PC-9 (cell line): ENCODE data around the gene FRMD4B. TPM values are rescaled to one million over a fixed set of nuclear protein-coding genes. Genes with fewer than 3 reads are reported as not detected.

ENCODE experiments used
- BruUV-seq: library from RNA; stranded (reverse); fragments of 400-500 nt; replicated peaks from 2 replicates; lab custom pipeline; 2021; lab: Mats Ljungman, UMichigan
- CTCF ChIA-PET: fragments of 300-600 bp; sonication (Branson Sonifier 250); formaldehyde crosslinking; loops from one replicate; lab custom pipeline; 2022; ENCODE audit warnings: antibody characterized with exemption; lab: Charles Lee
- POLR2A ChIA-PET: fragments of 300-600 bp; sonication (Branson Sonifier 250); formaldehyde crosslinking; loops from one replicate; lab custom pipeline; 2022; ENCODE audit warnings: antibody characterized with exemption; ENCODE audit not compliant: unreplicated experiment; lab: Charles Lee
- DNase-seq, 2 experiments: peaks; one replicate each; pipeline versions ENCODE4 v3.0.0 to v3.0.0-alpha.2; 2015 to 2022; ENCODE audit warnings: mixed read lengths in 1 of 2
- H2AFZ ChIP-seq: fragments of 200-600 bp; sonication (generic); 2 replicates; pipeline ENCODE4 v1.8.1; 2017; ENCODE audit warnings: antibody characterized with exemption
- H3F3A ChIP-seq: fragments of 200-600 bp; sonication (generic); 2 replicates; pipeline ENCODE4 v1.8.1; 2017; ENCODE audit warnings: antibody characterized with exemption, mild to moderate bottlenecking, low read depth; ENCODE audit not compliant: insufficient read depth
- H3K27ac ChIP-seq: fragments of 200-600 bp; sonication (generic); 2 replicates; pipeline ENCODE4 v1.6.1; 2016; ENCODE audit warnings: mixed run types
- H3K27me3 ChIP-seq: fragments of 200-600 bp; sonication (generic); 2 replicates; pipeline ENCODE4 v1.6.1; 2016; ENCODE audit warnings: low read depth, mixed run types; ENCODE audit not compliant: insufficient read depth
- H3K36me3 ChIP-seq: fragments of 200-600 bp; sonication (generic); 2 replicates; pipeline ENCODE4 v1.6.1; 2016; ENCODE audit warnings: low read depth, mixed run types
- H3K4me1 ChIP-seq: fragments of 200-600 bp; sonication (generic); replicated peaks from 2 replicates; pipeline ENCODE4 v1.6.1; 2016; ENCODE audit warnings: mixed run types; ENCODE audit not compliant: insufficient read depth
- H3K4me2 ChIP-seq: fragments of 200-600 bp; sonication (generic); 2 replicates; pipeline ENCODE4 v1.6.1; 2017; ENCODE audit warnings: mixed run types
- H3K4me3 ChIP-seq: fragments of 200-600 bp; sonication (generic); 2 replicates; pipeline ENCODE4 v1.6.1; 2016; ENCODE audit warnings: mixed run types
- H3K79me2 ChIP-seq: fragments of 200-600 bp; sonication (generic); 2 replicates; pipeline ENCODE4 v1.6.1; 2017; ENCODE audit warnings: low read depth, mixed run types
- H3K9me2 ChIP-seq: fragments of 200-600 bp; sonication (generic); 2 replicates; pipeline ENCODE4 v1.8.1; 2017; ENCODE audit warnings: mild to moderate bottlenecking; ENCODE audit not compliant: insufficient read depth
- H3K9me3 ChIP-seq: fragments of 200-600 bp; sonication (generic); 2 replicates; pipeline ENCODE4 v1.8.1; 2016; ENCODE audit warnings: low read depth; ENCODE audit not compliant: insufficient read depth
- H4K20me1 ChIP-seq: fragments of 200-600 bp; sonication (generic); 2 replicates; pipeline ENCODE4 v1.8.1; 2017; ENCODE audit not compliant: insufficient read depth
- CTCF ChIP-seq: fragments of 200-600 bp; sonication (generic); conservative IDR thresholded peaks from 2 replicates; pipeline ENCODE4 v1.6.1; 2017; ENCODE audit warnings: mixed run types, antibody characterized with exemption, mild to moderate bottlenecking, moderate library complexity
- EZH2 ChIP-seq: fragments of 200-600 bp; sonication (generic); IDR thresholded peaks from 2 replicates; pipeline ENCODE4 v1.8.0; 2017; ENCODE audit warnings: antibody characterized with exemption, low read depth
- intact Hi-C: fragments of 100-400 bp; cut with micrococcal nuclease; formaldehyde crosslinking; loops from one replicate; pipeline ENCODE4 v1.10.0; 2022; ENCODE audit not compliant: unreplicated experiment
- total RNA-seq: library from RNA; stranded (reverse); gene quantifications from 2 replicates; pipeline ENCODE4 v1.2.3, GENCODE V29; 2021

FRMD4B gene
- total RNA-seq, 1 experiment from 2014 or later = 10.2 TPM

GRCh38 chr3:69162308-69162980 lies 223.4 kb downstream of the FRMD4B start:
- H3K9me3 ChIP-seq = no peaks in the 10 kb centered on the region
- no peak overlapping the region for H3K27ac ChIP-seq
- POLR2A ChIA-PET = interaction anchor here (0.5 to 0.7 kb wide), 2 partner anchors 58 to 80 kb away, joined by 3 to 4 read pairs; no protein-coding TSS in a partner anchor
- CTCF ChIA-PET = interaction anchor here (1.2 to 3.2 kb wide), 4 partner anchors 20 to 207 kb away, joined by 3 to 24 read pairs (median 4); no protein-coding TSS in a partner anchor
- H3F3A ChIP-seq = no peaks in the 10 kb centered on the region
- no peak for DNase-seq
- no peak overlapping the region; the same call in 1 of the 2 replicates for H2AFZ ChIP-seq
- no peaks in the 10 kb centered on the region for H4K20me1 ChIP-seq
- peaks cover 15% of the 10 kb centered on the region; the same call in 1 of the 2 replicates for H3K4me1 ChIP-seq
- no TSS peak for BruUV-seq
- TF ChIP-seq EZH2 (no peak), CTCF (no peak)
- no peak overlapping the region for H3K4me2 ChIP-seq
- H3K4me3 ChIP-seq = no peak overlapping the region
- no peaks in the 10 kb centered on the region for H3K27me3 ChIP-seq
- no peaks in the 10 kb centered on the region for H3K9me2 ChIP-seq
- intact Hi-C loops = loop anchor here (5.0 kb wide), 1 partner anchor 40 kb away; the partner anchor contains the start of gene LMOD3
- H3K36me3 ChIP-seq = no peaks in the 10 kb centered on the region
- H3K79me2 ChIP-seq = no peaks in the 10 kb centered on the region

- Histone ChIP-seq H3K4me2 (no peak overlapping the region), H3K9me3 (no peaks in the 10 kb centered on the region), H3K9me2 (no peaks in the 10 kb centered on the region), H3K27ac (no peak overlapping the region), H3K4me1 (peaks cover 15% of the 10 kb centered on the region; the same call in 1 of the 2 replicates), H3K27me3 (no peaks in the 10 kb centered on the region), H3K4me3 (no peak overlapping the region), H4K20me1 (no peaks in the 10 kb centered on the region), H3K36me3 (no peaks in the 10 kb centered on the region), H3F3A (no peaks in the 10 kb centered on the region), H3K79me2 (no peaks in the 10 kb centered on the region), H2AFZ (no peak overlapping the region; the same call in 1 of the 2 replicates)
- peak; percentile 29 to 47 for DNase-seq
- no TSS peak for BruUV-seq
- intact Hi-C loops = loop anchor here (1.0 to 5.0 kb wide), 6 partner anchors 39 to 510 kb away; partner anchors contain the start of gene LMOD3
- POLR2A ChIA-PET = interaction anchor here (0.5 kb wide), 1 partner anchor 81 kb away, joined by 3 read pairs; no protein-coding TSS in a partner anchor
- CTCF ChIA-PET = interaction anchor here (0.6 to 3.2 kb wide), 8 partner anchors 21 to 557 kb away, joined by 3 to 24 read pairs (median 4); no protein-coding TSS in a partner anchor
- TF ChIP-seq EZH2 = no peak
- TF ChIP-seq CTCF = peak; percentile 92
Measured at GRCh38 chr3:69161587-69162307, 224.1 kb downstream of the FRMD4B start.

DNA sequence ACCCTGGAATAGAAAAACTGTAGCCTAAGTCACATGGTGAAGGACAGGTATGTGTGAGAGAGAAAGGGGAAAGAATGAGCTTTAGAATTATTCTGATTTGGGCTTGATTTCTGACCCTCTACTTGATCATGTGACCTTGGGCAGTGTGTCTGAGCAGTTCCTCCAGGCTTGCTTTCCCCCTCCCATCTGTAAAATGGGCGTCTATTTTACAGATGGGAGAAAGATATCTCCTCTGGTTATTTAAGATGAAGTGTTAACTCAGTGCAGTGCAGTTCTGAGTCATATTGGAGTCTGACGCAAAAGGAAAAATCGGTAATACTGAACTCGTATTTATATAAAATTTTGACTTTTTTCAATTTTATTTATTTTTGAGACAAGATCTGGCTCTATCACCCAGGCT lies 225.4 kb downstream of the FRMD4B start:
- ChIA-PET POLR2A (interaction anchor here (0.6 kb wide), 1 partner anchor 74 kb away, joined by 5 read pairs; no protein-coding TSS in a partner anchor), CTCF (interaction anchor here (1.6 to 3.2 kb wide), 2 partner anchors 40 to 145 kb away, joined by 7 to 24 read pairs; no protein-coding TSS in a partner anchor)
- intact Hi-C loops = loop anchor here (5.0 kb wide), 1 partner anchor 38 kb away; the partner anchor contains the start of gene LMOD3
- no peaks in the 10 kb centered on the region for H3K27me3 ChIP-seq
- H3K9me3 ChIP-seq = no peaks in the 10 kb centered on the region
- no peaks in the 10 kb centered on the region for H3K36me3 ChIP-seq
- H3K9me2 ChIP-seq = no peaks in the 10 kb centered on the region
- TF ChIP-seq EZH2 (no peak), CTCF (no peak)
- no peak overlapping the region for H3K4me2 ChIP-seq
- no TSS peak for BruUV-seq
- DNase-seq = no peak
- H3F3A ChIP-seq = no peaks in the 10 kb centered on the region
- no peak overlapping the region for H3K4me3 ChIP-seq
- H2AFZ ChIP-seq = no peak overlapping the region
- peaks cover 15% of the 10 kb centered on the region; the same call in 1 of the 2 replicates for H3K4me1 ChIP-seq
- H4K20me1 ChIP-seq = no peaks in the 10 kb centered on the region
- H3K27ac ChIP-seq = no peak overlapping the region
- no peaks in the 10 kb centered on the region for H3K79me2 ChIP-seq
